ENCODE data around the gene FEZ2.

DNA sequence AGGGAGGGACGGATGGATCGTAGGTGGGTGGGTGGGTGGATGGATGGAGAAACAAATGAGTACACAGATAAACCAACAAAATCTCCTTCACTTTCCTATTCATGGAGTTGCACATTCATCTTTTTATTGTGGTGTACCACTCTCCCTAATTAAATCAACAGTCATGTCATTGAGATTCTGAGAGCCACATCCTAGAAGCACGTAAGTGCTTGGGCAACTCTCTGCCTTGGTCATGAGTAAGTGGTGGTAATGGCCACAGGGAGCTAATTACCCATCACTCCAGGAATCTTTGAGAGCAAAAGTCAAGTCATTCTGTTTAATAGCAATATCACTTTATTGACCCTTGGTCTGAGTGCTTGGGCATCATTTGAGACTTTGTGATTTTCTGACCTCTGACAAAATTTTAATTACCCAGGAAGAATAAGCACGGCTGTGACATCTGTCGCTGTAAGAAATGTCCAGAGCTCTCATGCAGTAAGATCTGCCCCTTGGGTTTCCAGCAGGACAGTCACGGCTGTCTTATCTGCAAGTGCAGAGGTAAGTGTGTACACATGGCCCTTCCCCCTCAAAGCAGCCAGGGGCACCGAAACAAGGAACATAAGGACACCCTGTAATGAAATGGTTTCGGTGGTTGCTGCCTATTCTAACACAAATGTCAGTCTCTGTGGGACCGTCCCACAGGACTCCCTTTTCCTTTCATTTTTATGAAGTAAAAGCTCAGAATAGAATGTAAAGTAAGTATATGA is 85.9 kb downstream of the FEZ2 start:
- TF ChIP-seq, protein P1, sequence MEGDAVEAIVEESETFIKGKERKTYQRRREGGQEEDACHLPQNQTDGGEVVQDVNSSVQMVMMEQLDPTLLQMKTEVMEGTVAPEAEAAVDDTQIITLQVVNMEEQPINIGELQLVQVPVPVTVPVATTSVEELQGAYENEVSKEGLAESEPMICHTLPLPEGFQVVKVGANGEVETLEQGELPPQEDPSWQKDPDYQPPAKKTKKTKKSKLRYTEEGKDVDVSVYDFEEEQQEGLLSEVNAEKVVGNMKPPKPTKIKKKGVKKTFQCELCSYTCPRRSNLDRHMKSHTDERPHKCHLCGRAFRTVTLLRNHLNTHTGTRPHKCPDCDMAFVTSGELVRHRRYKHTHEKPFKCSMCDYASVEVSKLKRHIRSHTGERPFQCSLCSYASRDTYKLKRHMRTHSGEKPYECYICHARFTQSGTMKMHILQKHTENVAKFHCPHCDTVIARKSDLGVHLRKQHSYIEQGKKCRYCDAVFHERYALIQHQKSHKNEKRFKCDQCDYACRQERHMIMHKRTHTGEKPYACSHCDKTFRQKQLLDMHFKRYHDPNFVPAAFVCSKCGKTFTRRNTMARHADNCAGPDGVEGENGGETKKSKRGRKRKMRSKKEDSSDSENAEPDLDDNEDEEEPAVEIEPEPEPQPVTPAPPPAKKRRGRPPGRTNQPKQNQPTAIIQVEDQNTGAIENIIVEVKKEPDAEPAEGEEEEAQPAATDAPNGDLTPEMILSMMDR (IDR thresholded peaks at IDR 0.05), result no peak
- TF ChIP-seq EP300 (IDR thresholded peaks at IDR 0.05), result no peak

Measured in tibial nerve (tissue), 4 donors.